GM12865 (cell line): ENCODE data around the gene OR51G2.

Source experiments
- DNase-seq: peaks from one replicate; pipeline ENCODE4 v3.0.0; 2010; ENCODE audit warnings: low read depth
- H3K4me3 ChIP-seq: 2 replicates; pipeline ENCODE4 v1.5.1; 2011; ENCODE audit warnings: mild to moderate bottlenecking, low read depth, low read length, control low read depth
- TF ChIP-seq, protein P1 (sequence below): IDR thresholded peaks from 2 replicates; pipeline ENCODE4 v1.5.1; 2011; ENCODE audit warnings: low read length, control low read depth, low read depth, inconsistent platforms; ENCODE audit not compliant: insufficient read depth; ENCODE audit errors: missing control alignments

Gene OR51G2

DNA sequence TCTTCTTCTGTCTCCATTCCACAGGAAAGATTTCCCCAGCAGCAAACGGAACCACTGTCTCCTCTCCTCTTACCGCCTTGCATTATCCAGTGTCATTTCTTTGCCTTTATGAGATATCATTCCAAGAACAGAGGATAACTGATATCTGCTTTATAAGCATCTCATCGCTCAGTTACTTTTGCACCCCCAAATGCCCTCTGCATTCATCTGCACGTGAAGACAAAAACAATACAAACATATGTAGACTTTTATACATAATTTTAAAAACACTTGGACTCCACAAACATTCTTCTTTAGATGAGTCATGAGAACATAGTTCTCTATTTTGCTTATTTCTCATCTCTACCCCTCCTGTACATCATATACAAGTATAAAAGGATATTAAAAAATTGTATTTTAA, 38.0 kb downstream of the OR51G2 start:
- no peak overlapping the region for H3K4me3 ChIP-seq
- no peak for DNase-seq
- TF ChIP-seq, protein P1, sequence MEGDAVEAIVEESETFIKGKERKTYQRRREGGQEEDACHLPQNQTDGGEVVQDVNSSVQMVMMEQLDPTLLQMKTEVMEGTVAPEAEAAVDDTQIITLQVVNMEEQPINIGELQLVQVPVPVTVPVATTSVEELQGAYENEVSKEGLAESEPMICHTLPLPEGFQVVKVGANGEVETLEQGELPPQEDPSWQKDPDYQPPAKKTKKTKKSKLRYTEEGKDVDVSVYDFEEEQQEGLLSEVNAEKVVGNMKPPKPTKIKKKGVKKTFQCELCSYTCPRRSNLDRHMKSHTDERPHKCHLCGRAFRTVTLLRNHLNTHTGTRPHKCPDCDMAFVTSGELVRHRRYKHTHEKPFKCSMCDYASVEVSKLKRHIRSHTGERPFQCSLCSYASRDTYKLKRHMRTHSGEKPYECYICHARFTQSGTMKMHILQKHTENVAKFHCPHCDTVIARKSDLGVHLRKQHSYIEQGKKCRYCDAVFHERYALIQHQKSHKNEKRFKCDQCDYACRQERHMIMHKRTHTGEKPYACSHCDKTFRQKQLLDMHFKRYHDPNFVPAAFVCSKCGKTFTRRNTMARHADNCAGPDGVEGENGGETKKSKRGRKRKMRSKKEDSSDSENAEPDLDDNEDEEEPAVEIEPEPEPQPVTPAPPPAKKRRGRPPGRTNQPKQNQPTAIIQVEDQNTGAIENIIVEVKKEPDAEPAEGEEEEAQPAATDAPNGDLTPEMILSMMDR, result no peak

DNA sequence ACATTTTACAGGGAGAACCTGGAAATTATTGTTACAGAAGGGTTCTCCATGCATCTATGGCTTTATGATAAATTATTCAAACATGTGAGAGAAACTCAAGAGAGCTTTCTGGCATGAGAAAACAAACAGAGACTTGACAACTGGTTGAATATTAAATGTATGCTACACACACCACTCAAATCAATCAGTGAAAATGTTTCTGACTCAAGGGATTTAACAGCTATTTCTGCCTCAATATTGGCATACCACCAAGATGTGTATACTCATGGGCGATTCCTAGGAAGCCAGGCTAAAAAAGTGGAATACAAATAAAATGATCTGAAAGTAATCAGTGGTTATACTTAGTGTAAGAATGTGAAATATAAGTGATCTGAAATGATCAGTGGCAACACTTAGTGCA, 53.3 kb downstream of the OR51G2 start:
- H3K4me3 ChIP-seq, result no peak overlapping the region
- DNase-seq, result no peak
- TF ChIP-seq, protein P1, result no peak

DNA sequence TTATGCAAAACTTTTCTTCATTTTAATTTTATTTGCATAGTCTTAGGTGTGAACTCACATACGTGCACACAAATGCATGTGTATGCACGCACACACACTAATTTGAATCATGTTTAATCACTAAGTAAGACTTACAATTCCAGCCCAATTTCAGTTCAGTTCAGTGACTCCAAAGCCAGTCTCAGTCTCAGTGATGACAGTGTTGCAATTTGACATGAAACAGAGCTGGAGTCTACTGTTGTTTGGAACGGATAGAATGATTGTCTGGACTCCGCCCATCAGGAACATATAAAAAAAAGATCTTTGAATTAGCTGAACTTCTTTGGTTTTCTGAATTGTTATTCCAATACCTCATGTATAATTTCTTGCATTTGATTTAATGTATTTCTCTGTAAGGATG, 55.3 kb downstream of the OR51G2 start:
- TF ChIP-seq, protein P1, result no peak
- no peak overlapping the region for H3K4me3 ChIP-seq
- no peak for DNase-seq
